Astrocyte of the spinal cord (primary cell): ENCODE measurements around the gene OPCML.

Experiments used
- DNase-seq: peaks from one replicate; pipeline ENCODE4 v3.0.0; 2011; ENCODE audit warnings: low read depth, low spot score
- H3K4me3 ChIP-seq: 2 replicates; pipeline ENCODE4 v1.5.1; 2011; ENCODE audit warnings: low read depth, mild to moderate bottlenecking, low read length, moderate library complexity
- CTCF ChIP-seq: IDR thresholded peaks from 2 replicates; pipeline ENCODE4 v1.5.1; 2012; ENCODE audit warnings: low read depth, mild to moderate bottlenecking, low read length, inconsistent platforms
- in situ Hi-C: cut with HindIII; loops from 2 replicates; pipeline ENCODE4 v1.10.0; 2017; ENCODE audit warnings: low sequenced_read_pairs

Gene OPCML

GRCh38 chr11:132604431-132604830 is 927.9 kb downstream of the OPCML start:
- no peak for TF ChIP-seq CTCF
- peak; percentile 52 for DNase-seq
- in situ Hi-C loops = no loop called here
- no peak overlapping the region for H3K4me3 ChIP-seq

DNA sequence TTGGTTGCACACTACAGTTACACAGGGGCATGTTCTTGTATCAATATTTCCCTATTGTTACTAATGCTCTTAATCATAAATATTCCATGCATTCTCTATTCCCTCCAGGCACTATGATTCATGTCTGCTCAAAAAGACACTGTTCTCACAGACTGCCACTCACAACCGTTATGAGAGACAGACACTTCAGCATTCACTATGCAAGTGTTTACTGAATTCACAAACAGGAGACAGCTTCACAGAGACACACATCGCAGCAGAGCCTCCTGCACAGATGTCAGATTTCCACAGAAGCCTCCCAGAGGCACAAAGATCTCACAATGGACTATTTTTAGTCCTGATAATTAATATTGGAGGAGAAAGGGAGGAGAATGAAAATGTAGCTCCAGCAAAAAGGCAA is 930.4 kb downstream of the OPCML start:
- no peak for TF ChIP-seq CTCF
- in situ Hi-C loops = no loop called here

GRCh38 chr11:132595711-132596134 is 936.6 kb downstream of the OPCML start:
- in situ Hi-C loops = no loop called here
- peak; percentile 21 for DNase-seq
- no peak for TF ChIP-seq CTCF
- no peak overlapping the region for H3K4me3 ChIP-seq

More for the DNA sequence above, 930.4 kb downstream of the OPCML start:
- no peak overlapping the region for H3K4me3 ChIP-seq
- DNase-seq = no peak

- no peak for DNase-seq
- in situ Hi-C loops = no loop called here
- H3K4me3 ChIP-seq = no peak overlapping the region
- no peak for TF ChIP-seq CTCF
Observed at GRCh38 chr11:132595246-132595645, 937.1 kb downstream of the OPCML start.

DNA sequence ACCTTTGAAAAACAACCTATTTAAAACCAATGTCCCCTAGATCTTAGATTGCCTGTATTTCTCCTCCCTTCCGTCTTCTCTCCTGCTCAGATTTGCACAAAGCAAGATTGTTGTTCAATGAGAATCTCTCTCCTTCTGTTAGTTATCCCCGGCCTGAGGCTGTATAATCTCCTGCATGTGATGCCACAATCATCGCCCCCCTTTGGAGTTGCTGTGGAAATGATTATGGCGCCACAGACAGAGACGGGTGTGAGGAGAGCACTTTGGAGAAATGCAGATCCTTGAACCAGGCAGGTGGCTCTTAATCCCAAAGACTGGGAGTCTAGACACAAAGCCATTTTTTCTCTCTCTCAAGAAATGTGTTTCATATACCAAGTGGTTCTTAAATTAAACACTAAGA is 941.3 kb downstream of the OPCML start:
- in situ Hi-C loops = no loop called here
- no peak for DNase-seq
- no peak for TF ChIP-seq CTCF
- no peak overlapping the region for H3K4me3 ChIP-seq

DNA sequence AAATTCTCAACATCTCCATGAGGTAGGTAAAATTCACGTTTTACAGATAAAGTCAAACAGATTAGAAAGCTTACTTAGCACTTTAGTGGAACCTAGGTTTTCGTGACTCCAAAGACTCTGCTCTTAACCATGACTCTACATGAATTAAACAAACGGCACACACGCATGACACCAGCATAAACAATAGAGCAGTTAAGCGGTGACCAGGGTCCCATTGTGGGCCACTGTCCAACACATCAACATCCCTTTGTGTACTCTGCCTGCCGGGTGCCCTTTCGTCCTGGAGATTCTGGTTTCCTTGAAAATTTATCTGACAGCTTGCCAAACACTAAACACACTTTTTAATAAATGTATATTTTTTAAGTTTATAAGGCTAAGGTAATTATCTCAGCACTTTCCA is 941.7 kb downstream of the OPCML start:
- TF ChIP-seq CTCF = no peak
- no peak overlapping the region for H3K4me3 ChIP-seq
- DNase-seq = no peak
- in situ Hi-C loops = no loop called here

DNA sequence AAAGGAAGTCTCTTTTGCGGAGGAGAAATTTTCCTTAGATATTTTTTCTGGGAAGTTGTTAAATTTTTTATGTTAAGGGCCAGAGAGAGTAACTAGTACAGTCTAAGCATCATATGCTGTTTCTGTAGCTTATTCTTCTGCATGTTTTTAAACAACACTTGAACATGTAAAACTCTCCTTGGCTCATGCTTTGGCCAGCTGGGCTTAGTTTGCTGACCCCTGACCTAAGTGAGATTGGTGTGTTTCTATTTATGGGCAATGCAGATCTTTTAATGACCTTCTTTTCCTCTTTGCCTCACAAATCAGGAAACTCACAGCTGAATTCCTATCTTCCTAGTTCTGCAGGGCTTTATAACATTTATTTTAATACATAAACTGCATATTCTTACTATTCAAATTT is 942.5 kb downstream of the OPCML start:
- in situ Hi-C loops = no loop called here
- TF ChIP-seq CTCF = no peak
- no peak for DNase-seq
- H3K4me3 ChIP-seq = no peak overlapping the region
